ENCODE measurements around the gene ECSIT. TPM values are rescaled to one million over a fixed set of nuclear protein-coding genes. Genes with fewer than 3 reads are reported as not detected.
"Not testable (repeated sequence)": the region's sequence is repeated elsewhere in the genome, so short reads cannot be mapped to it uniquely, and the experiment has no call there.

Gene ECSIT
- total RNA-seq, 1 donor from 2014 or later, result 41.6 TPM

GRCh38 chr19:11483366-11484111 lies 45.4 kb downstream of the ECSIT start:
- Mint-ChIP-seq H3K4me3 (peak overlapping the region; percentile 84), H3K4me1 (peaks cover 18% of the 10 kb centered on the region), H3K27ac (no peak overlapping the region), H3K27me3 (peaks cover 19% of the 10 kb centered on the region), H3K36me3 (ENCODE audit: low read depth) (peaks cover 8% of the 10 kb centered on the region), H3K9me3 (no peaks in the 10 kb centered on the region)
- no peak for DNase-seq
- intact Hi-C loops (cut with micrococcal nuclease), result loop anchor here (2.0 to 5.0 kb wide), 2 partner anchors 61 to 191 kb away; no protein-coding TSS in a partner anchor

GRCh38 chr19:11482384-11483050 lies 46.4 kb downstream of the ECSIT start:
- Mint-ChIP-seq H3K4me3 (peak overlapping the region; percentile 84), H3K4me1 (peaks cover 18% of the 10 kb centered on the region), H3K27me3 (peaks cover 29% of the 10 kb centered on the region)

DNA sequence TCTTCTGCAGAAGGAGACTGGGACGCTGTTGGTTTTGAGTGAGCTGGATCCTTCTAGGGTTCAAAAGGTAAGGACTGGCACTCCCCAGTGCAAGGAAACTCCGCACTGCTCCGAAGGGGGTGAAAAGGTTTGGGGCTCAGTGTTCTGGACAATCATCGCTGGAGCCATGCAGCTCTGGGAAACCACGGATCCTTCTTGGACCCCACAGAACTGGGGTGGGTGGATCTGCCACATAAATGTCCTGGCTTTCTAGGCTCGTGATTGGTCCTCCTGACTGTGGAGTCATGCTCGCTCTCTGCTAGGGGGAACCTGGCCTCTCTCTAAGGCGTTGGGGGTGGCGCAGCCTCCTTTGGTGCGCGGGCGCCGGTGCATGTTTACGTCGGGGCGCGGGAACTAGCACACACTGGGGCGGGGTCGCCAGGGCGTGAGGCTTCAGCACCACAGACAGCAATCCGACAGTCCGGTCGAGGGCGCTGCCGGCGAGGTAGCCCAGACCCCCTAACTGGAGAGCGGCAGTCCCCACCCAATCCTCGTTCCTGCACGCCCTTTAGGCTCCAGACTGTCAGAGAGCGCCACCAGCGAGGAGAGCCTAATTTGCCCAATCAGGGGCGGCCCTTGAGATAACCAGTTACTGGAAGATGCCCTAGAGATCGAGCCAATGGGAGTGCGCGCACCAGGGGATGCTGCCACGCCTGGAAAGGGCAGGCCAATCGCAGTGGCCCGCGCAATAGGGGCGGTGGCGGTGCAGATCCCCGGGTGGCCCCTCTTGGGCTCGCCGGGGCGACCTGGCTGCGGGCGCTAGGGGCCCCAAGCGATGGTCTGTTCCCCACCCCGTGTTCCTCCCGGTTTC lies 47.2 kb downstream of the ECSIT start:
- Mint-ChIP-seq H3K9me3 (no peaks in the 10 kb centered on the region), H3K27me3 (peaks cover 36% of the 10 kb centered on the region), H3K27ac (peak overlapping the region; percentile 90), H3K4me3 (peak overlapping the region; percentile 84), H3K4me1 (peaks cover 18% of the 10 kb centered on the region), H3K36me3 (ENCODE audit: low read depth) (peaks cover 8% of the 10 kb centered on the region)
- intact Hi-C loops (cut with micrococcal nuclease), result loop anchor here (1.0 to 5.0 kb wide), 5 partner anchors 24 to 189 kb away; partner anchors contain the start of genes ODAD3, PRKCSH and ZNF653
- DNase-seq, result peak; percentile 92

More at GRCh38 chr19:11482384-11483050, 46.4 kb downstream of the ECSIT start:
- peak overlapping the region; percentile 90 for H3K27ac Mint-ChIP-seq
- H3K36me3 Mint-ChIP-seq (ENCODE audit: low read depth), result peaks cover 8% of the 10 kb centered on the region
- peak; percentile 96 for DNase-seq
- no peaks in the 10 kb centered on the region for H3K9me3 Mint-ChIP-seq
- intact Hi-C loops (cut with micrococcal nuclease), result loop anchor here (1.0 to 5.0 kb wide), 5 partner anchors 23 to 190 kb away; partner anchors contain the start of genes ODAD3, PRKCSH and ZNF653

- Mint-ChIP-seq H3K4me1 (peaks cover 18% of the 10 kb centered on the region), H3K27me3 (peaks cover 40% of the 10 kb centered on the region), H3K4me3 (peak within 1 kb of the TSS; percentile 84), H3K9me3 (no peaks in the 10 kb centered on the region), H3K36me3 (ENCODE audit: low read depth) (peaks cover 8% of the 10 kb centered on the region), H3K27ac (peak within 1 kb of the TSS; percentile 51)
- intact Hi-C loops (cut with micrococcal nuclease), result loop anchor here (5.0 kb wide), 1 partner anchor 59 kb away; no protein-coding TSS in a partner anchor
- DNase-seq, result no peak
Observed at GRCh38 chr19:11480715-11481533, 48.0 kb downstream of the ECSIT start, which contains the start of gene ELAVL3. TSS of gene ELAVL3 (minus strand) at chr19:11481046. CDS start at chr19:11480608, 438 bp downstream.

GRCh38 chr19:11479898-11480714 lies 48.8 kb downstream of the ECSIT start:
- Mint-ChIP-seq H3K4me3 (no peak overlapping the region), H3K36me3 (ENCODE audit: low read depth) (peaks cover 8% of the 10 kb centered on the region), H3K4me1 (peaks cover 18% of the 10 kb centered on the region), H3K9me3 (no peaks in the 10 kb centered on the region), H3K27me3 (peaks cover 40% of the 10 kb centered on the region), H3K27ac (no peak overlapping the region)
- intact Hi-C loops (cut with micrococcal nuclease), result loop anchor here (5.0 kb wide), 1 partner anchor 58 kb away; no protein-coding TSS in a partner anchor
- DNase-seq, result no peak

DNA sequence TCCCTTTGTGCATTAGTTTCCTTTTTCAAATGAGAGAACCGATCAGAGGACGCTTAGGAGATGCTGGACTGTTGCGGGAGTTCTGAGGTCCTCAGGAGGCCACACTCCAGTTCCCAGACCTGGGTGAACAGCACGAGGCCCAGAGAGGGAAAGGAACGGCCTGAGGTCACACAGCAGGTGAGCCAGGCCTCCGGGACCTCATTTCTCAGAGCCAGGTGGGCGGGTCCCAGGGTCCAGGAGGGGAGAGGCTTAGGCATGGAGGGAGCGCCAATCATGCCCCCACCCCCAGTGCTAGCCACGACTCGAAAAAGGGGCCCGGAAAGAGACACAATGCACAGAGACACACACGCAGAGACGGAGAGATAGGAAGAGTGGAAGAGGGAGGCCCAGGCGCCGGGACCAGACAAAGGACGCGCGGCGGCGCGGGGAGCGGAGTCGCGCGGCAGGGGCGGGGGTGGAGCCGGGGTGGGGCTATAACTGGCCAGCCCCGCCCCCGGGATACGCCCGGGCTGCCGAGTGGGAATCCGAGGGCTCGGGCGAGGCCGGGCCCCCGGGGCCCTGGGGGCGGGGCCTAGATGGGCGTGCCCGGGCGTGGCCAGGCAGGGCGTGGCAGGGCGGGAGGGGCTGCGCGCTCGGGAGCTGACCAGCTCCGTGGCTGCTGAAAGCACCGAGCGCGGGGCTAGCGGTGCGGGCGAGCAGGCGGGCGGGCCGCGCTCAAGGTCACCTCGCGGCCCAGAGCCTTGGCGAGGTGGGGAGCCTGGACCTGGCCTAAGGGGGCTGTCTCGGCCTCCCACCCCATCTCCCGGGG lies 49.6 kb downstream of the ECSIT start:
- Mint-ChIP-seq H3K27ac (no peak overlapping the region), H3K4me3 (peak overlapping the region; percentile 36), H3K9me3 (no peaks in the 10 kb centered on the region), H3K27me3 (peaks cover 40% of the 10 kb centered on the region), H3K4me1 (peaks cover 18% of the 10 kb centered on the region), H3K36me3 (ENCODE audit: low read depth) (peaks cover 8% of the 10 kb centered on the region)
- peak; percentile 80 for DNase-seq
- intact Hi-C loops (cut with micrococcal nuclease), result no loop called here

- Mint-ChIP-seq H3K9me3 (no peaks in the 10 kb centered on the region), H3K4me3 (no peak overlapping the region), H3K27ac (no peak overlapping the region), H3K27me3 (peaks cover 43% of the 10 kb centered on the region), H3K4me1 (peaks cover 18% of the 10 kb centered on the region), H3K36me3 (ENCODE audit: low read depth) (peaks cover 5% of the 10 kb centered on the region)
- no peak for DNase-seq
- intact Hi-C loops (cut with micrococcal nuclease), result no loop called here
Observed at GRCh38 chr19:11478167-11479089, 50.5 kb downstream of the ECSIT start.

- no peaks in the 10 kb centered on the region for H3K9me3 Mint-ChIP-seq
Observed at GRCh38 chr19:11475861-11476260, 53.1 kb downstream of the ECSIT start.

GRCh38 chr19:11475343-11475742 lies 53.6 kb downstream of the ECSIT start:
- H3K36me3 Mint-ChIP-seq (ENCODE audit: low read depth); DNase-seq; H3K27ac Mint-ChIP-seq; H3K4me1 Mint-ChIP-seq; H3K4me3 Mint-ChIP-seq; H3K9me3 Mint-ChIP-seq; intact Hi-C loops (cut with micrococcal nuclease): not testable (repeated sequence)
- peaks cover 36% of the 10 kb centered on the region for H3K27me3 Mint-ChIP-seq

More at GRCh38 chr19:11475861-11476260, 53.1 kb downstream of the ECSIT start:
- no peak for DNase-seq
- intact Hi-C loops (cut with micrococcal nuclease), result no loop called here
- Mint-ChIP-seq H3K27ac (no peak overlapping the region), H3K4me3 (no peak overlapping the region), H3K27me3 (peaks cover 36% of the 10 kb centered on the region), H3K36me3 (ENCODE audit: low read depth) (peaks cover 3% of the 10 kb centered on the region), H3K4me1 (peaks cover 5% of the 10 kb centered on the region)

DNA sequence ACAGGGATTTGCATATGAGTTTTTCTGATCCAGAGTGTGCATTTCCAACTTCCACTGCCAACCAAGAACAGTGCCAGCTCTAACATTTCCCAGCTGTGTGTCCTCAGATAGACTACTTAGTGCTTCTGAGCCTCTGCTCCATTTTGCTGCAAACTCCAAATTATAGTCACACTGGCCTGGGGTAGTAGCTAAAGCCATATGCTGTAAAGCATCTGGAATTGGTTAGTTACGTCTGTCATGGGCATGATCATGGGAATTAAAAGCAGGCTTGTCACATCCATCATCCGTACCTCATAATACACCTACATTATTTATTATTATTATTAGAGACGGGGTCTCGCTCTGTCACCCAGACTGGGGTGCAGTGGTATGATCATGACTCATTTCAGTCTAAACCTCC lies 55.2 kb downstream of the ECSIT start:
- Mint-ChIP-seq H3K27ac (no peak overlapping the region), H3K4me1 (no peaks in the 10 kb centered on the region), H3K4me3 (no peak overlapping the region), H3K9me3 (no peaks in the 10 kb centered on the region), H3K27me3 (peaks cover 30% of the 10 kb centered on the region), H3K36me3 (ENCODE audit: low read depth) (no peaks in the 10 kb centered on the region)
- DNase-seq, result no peak
- intact Hi-C loops (cut with micrococcal nuclease), result no loop called here
